Lung microvascular endothelial cell (primary cell): ENCODE results near the gene VILL. TPM values are rescaled to one million over a fixed set of nuclear protein-coding genes. Genes with fewer than 3 reads are reported as not detected.

Experiments
- DNase-seq, 2 donors: peaks; one replicate each; pipeline versions ENCODE4 v3.0.0 to v3.0.0-alpha.2; 2010; ENCODE audit warnings: low read depth in 2 of 2
- total RNA-seq: library from RNA; depleted of rRNA; stranded (reverse); fragments of >200 nt; gene quantifications from 2 replicates; pipeline ENCODE4 v1.2.1, GENCODE V29; 2014

Gene VILL
- total RNA-seq, 1 donor from 2014 or later = 2.8 TPM

DNA sequence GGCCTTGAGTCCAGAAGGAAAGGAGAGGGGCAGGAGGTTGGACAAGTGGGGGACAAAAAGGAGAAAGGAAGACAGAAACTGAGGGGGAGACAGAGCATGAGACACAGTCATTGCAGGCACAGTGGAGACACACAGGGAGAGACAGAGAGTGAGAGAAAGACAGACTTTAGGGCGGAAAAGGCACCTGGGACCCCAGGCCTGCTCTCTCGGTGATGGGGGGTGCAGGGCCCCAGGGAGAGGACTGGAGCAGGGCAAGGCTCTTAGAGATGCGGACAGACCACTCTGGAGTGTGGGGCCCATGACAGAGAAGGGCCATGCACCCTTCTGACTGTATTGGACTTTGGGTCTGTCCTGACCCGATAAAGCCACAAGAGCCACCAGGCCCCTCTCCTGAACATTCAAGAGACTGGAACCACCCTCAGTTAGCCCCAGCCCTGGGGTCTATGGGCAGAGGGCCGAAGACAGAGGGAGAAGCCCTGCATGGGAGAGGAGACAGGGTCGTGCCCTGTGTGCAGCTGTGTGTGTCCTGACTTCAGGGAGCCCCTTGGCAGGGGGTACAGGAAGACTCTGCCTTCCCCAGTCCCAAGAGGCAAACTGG lies 26.4 kb downstream of the VILL start:
- DNase-seq = no peak

DNA sequence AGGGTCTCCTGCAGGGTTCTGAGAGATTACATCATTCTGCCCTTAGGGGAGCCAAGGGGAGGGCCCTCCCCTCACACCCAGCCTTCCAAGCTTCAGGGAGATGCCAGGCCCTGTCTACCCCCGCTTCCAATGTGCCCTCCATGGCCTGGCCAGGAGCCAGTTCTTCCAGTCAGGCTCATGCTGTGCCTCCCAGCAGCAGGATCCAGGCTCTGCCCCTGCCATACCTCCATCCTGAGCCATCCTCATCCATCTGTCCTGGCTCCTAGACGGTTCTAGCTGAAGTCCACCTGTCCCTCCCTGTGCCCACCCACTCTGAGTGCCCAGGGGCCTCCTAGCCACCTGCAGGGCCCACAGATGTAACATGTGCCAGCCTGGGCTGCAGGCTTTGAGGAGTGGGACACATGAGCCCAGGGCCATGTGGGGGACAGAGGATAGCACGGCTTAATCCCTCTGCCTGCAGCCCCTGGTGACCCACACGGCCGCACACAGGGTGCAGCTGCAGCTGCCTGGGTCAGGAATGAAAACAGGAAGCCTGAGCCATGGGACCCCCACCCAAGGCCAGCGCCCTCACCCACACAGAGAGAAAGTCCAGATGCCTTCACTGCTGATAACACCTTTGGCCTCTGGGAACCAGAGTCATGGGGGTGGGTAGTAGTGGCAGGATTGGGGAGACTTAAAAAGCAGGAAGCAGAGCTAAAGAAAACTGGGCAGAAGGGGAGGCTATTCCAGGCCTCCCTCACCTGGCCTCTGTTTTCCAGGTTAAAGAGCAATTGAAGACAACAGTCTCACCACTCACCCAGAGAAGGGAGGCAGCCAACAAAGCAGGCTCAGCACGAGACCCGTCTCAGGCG lies 27.1 kb downstream of the VILL start:
- no peak for DNase-seq

DNA sequence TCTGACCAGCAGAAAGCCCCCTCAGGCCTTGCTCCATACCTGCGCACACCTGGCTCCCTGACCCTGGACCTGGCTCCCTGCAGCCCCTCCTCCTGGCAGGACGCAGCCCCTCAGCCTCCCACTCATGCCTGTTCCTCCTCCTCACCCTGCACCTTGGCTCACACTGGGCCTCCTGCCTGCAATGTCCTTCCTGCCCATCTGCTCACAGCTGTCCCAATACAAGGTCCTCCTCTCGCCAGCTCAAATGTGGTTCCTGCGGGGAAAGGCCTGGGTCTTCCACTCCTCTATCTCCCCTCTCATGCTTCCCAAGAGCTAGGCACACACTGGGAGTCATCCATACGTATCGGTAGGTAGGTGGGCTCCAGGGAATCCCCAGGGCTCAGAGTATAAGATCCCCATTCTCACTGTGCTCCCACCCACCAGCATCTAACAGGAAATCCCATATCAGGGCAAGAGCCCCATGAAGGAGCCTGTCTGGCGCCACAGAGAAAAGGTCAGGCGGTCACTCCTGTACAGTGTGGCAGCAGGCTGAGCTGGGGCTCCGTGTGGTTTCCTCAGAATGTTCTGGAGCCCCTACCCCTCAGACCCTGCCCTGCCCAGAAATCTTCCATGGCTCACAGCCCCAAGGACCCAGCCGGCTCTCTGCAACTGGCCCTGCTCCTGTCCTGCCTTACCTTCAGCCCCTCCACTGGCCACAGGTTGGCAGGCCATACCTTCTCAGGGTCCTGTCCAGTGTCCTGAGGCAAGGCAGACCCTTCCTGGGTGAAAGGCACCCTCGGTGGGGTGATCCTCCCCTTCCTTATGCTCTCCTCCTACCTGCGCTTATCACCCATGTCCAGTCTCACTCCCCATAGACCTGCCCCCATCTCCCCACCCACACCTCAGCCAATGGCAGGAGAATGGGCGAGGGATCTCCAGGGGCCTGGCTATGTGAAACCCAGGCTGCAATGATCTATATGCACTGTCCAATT lies 28.0 kb downstream of the VILL start:
- DNase-seq = no peak

- DNase-seq = no peak
Observed at GRCh38 chr3:38019658-38020341, 29.2 kb downstream of the VILL start.

DNA sequence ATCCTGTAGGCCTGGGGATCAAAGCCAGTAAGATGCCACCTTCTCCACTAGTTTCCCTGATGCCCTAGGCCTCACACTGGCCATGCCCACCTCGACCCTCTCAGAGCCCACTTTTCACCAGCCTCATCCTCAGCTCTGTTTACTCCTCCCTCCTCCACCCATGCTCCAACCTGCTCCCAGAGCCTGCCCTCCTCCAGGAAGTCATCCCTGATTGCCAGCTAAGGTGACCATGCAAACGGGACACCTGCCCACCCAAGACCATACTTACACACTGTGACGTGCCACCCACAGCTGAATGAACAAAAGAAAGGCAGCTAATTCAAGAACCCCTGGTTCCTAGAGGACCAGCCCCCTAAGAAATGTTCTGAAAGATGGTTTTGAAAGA lies 29.7 kb downstream of the VILL start:
- DNase-seq = no peak

DNA sequence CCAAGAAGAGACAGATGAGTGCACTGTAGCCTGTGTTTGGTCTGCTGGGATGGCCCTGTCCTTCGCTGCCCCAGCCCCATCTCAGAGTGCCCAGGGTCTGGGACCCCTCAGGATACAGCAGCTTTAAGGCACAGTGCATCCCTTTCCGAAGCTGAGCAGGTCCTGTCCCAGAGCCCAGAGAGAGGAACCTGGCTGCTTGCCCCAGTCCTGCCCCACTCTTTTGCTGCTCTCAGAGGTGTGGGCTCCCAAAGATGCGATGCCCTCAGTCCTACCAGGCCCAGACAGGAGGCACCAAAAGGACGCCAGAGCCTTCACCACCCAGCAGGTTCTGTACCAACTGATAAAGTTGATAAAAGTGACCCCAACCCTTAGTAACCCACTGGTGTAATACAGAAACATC lies 30.6 kb downstream of the VILL start:
- DNase-seq = no peak

DNA sequence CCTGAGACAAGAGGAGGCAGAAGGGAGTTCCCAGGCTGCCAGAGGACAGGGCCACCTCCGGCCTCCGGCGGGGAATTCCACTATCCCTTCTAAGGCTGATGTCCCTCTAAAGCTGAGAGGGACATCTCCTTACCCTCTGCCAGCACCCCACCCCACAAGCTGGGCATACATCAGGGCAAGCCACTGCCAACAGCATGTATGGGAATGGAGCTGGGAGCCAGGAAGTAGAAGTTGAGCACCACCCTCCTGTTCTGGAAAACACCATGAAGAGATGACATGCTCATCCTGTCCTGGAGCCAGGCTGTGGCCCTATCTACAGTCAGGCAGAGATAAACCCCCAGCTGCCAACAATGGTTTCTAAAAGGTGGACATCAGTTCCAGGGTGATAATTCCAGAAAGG lies 31.7 kb downstream of the VILL start:
- peak in 1 of 2 donors; percentile 74 for DNase-seq

- DNase-seq = no peak
Observed at GRCh38 chr3:38022896-38023709, 32.5 kb downstream of the VILL start.

DNA sequence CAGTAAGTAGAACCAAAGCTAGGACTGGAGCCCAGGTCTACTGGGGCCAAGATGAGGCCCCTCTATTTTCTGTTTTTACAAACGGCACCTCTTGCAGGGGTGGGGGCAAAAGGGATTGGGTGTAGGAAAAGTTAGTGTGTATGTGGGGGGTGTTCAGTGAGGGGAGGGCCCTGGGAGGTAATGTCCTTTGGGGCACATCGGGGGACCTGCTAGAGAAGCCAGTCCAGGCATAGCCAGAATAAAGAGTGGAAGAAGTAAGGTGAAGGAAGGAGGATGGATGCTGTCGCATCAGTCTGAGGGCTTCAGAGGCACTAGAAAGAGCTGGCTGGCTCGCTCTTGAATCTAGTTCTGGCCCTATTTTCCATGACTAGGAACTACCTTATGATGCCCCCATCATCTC lies 36.3 kb downstream of the VILL start:
- DNase-seq = no peak

GRCh38 chr3:38027466-38028465 lies 37.2 kb downstream of the VILL start:
- no peak for DNase-seq

DNA sequence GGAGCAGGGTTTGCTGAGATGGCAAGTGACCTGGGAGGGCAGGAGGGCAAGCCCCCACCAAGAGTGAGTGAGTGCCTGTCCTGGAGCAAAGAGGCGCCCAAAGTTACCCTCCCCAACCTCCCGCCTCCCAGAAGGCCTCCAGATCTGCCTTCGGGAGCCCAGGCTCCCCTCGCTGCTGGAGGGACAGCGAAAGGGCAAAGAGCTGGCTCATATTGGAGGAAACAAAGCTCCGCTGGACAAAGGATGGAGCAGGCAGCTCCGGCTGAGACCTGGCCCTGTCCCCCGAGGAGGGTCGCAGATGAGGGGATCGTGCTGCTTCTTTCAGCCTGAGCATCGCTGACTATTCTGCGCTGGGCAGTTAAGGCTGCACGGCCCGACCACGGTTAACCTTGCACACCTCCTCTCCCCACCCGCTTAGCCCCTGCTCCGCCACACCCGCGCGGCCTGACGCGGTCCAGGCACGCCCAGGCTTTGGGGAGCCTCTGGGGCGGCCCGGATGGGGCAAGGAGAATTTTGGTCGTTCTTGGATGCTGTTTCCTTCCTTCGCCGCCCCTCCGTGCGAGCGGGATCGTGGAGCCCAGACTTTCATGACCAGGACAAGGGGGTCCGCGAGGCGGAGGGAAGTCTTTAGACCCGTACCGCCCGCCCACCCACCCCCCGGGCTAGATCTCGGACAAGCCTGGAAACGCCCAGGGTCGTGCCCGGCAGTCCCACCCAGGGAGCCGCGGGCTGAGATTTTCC lies 38.2 kb downstream of the VILL start:
- DNase-seq = no peak

DNA sequence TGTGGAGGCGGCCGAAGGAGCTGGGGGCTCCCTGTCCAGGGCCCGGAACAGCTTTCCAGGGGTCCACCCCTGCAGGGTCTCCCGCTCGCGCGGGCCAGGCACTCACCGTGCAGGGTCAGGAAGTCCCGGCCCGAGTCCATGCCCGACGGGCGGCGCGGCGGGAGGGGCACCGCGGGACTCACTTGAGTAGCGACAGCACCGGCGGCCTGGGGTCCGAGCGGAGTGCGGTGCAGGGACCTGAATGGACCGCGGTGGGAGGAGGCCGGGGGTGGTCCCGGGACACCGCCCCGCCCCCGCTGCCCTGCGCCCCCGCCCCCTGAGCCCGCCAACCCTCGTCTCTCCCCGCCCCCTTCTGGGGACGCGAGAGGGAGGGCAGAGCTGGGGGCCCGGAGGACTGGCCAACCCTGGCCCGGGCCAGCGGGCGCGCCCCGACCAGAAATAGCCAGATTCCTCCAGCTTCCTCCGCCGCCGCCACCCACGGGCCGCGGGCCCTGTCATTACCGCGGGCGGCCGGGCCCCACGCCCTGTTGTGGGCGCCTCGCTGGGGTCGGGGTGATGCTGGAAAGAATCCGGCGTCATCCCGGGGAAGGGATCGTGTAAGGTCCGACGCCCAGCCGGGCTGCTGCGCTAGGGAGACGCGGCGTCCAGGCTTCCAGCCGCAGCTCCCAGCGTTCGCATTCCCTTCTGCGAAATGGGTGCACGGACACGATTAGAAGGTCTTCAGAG lies 39.0 kb downstream of the VILL start, which contains the start of gene PLCD1:
Gene PLCD1 (minus strand): TSS at position 243 of the 726 bp plus-strand sequence. CDS start 103 bp downstream, at position 140.
- peak; percentile 41 to 52 for DNase-seq

DNA sequence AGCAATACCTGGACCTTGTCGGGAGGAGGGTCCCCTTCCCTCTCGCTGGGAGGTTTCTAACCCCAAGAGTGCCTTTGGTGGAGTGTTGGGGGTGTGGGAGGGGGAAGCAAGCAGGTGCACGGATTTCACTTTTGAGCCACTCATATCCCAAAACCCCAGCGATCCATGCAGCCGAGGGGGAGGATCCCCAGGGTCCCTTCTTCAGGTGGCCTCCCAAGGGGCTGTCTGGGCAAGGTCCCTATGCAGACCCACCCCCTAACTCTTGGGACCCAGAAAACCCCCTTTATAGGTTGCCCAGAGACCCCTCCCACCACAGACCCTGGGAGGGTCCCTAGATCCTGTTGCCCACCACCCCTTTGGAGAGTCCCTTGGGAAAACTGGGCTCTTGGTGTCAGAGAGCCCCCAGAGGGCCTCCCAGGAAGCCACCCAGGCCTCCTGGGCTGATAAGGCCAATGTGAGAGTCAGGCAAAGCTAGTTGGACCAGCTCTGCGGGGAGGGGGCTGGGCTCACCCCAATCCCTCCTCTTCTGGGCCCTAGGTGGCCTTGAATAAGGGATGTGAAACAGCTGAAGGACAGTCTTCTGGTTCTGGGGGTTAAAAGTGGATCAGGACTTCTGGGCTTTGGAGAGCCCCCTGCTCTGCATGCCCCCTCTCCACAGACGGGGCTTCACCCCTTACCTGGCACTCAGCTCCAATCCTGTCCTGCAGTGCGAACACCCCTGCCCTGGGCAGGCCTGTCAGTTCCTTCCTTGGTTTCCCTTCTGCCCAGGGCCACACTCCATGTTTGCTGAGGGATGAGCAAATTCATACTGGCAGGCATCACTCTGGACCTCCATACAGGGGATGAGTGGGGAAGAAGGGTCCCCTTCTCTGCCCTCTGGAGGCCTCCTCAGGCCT lies 39.8 kb downstream of the VILL start:
- no peak for DNase-seq

GRCh38 chr3:38031022-38031994 lies 40.7 kb downstream of the VILL start:
- DNase-seq = peak in 1 of 2 donors; percentile 19

DNA sequence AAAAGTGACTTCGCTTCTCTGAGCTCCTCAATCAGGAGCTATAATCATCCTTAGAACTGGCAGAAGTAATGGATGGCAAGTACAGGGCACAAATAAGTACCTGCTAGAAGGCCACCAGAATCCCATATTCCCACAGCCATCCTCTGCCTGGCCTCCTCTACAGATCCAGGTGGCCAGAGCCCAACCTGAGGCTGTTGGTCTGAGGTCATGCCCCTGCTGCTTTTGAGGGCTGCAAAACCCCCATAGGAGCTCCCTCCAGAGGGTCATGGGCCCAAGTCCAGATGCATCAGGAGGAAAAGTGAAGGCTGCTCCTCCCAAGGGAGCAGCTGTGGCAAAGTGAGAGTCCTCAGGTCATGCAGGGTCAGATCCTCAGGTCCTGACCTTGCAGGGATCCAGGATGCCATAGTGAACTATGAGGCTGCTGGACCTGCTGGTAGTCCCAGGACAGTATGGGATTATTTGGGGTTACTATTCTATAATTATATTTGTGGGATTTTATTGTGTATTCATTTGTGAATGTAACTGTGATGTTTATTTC lies 41.8 kb downstream of the VILL start:
- no peak for DNase-seq
